ENCODE data around the gene IBTK. TPM values are rescaled to one million over a fixed set of nuclear protein-coding genes. Genes with fewer than 3 reads are reported as not detected.

Gene IBTK
- total and polyA plus RNA-seq, 9 donors: 13.3 to 37.4 (median 28.0) TPM

DNA sequence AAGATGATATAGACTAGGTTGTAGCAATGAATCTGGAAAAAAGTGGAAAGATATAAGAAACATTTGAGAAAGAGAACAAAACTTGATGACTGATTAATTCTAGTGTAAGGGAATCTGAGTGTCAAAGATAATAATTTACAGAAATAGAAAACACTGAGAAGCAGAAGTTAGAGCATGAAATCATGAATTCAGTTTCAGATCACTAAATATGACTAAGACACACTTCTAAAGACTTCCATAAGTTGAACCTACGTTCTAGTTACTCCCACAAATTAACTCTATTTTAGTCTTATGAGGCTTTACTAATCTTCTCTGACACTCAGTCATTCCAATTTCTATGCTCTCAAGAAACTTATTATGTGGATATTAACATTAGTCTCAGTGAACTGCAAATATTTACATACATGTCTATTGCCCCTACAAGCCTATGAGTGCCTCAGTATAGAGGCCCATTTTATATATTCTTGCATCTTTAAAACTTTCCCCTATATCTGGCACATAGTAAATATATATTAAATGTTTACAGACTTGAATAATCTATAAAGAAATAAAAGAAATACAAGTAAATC lies 30.4 kb downstream of the IBTK start:
- H3K27me3 ChIP-seq: no peaks in the 10 kb centered on the region
- no peak overlapping the region for H3K27ac ChIP-seq
- TF ChIP-seq POLR2A (IDR thresholded peaks at IDR 0.05) (no peak), EP300 (IDR thresholded peaks at IDR 0.05) (no peak), CTCF (IDR thresholded peaks at IDR 0.05) (no peak)
- no peak for DNase-seq
- no peaks in the 10 kb centered on the region for H3K36me3 ChIP-seq
- 78 to 88% (median 80%) methylated on average over 1 of the region's 1 CpG for WGBS, 3 donors
- intact Hi-C loops (cut with DNase I): no loop called here
- no peaks in the 10 kb centered on the region for H3K9me3 ChIP-seq
- no peaks in the 10 kb centered on the region for H3K4me1 ChIP-seq (ENCODE audit: insufficient read depth)
- H3K4me3 ChIP-seq: no peak overlapping the region

- Histone ChIP-seq H3K36me3 (no peaks in the 10 kb centered on the region), H3K27ac (no peak overlapping the region), H3K9me3 (no peaks in the 10 kb centered on the region), H3K4me3 (no peak overlapping the region), H3K27me3 (no peaks in the 10 kb centered on the region), H3K4me1 (ENCODE audit: insufficient read depth) (no peaks in the 10 kb centered on the region)
- 79 to 81% (median 80%) methylated on average over 2 of the region's 2 CpGs for WGBS, 3 donors
- no peak for DNase-seq
- TF ChIP-seq EP300 (IDR thresholded peaks at IDR 0.05) (no peak), POLR2A (IDR thresholded peaks at IDR 0.05) (no peak), CTCF (IDR thresholded peaks at IDR 0.05) (no peak)
- intact Hi-C loops (cut with DNase I): no loop called here
Observed at GRCh38 chr6:82216549-82216948, 31.0 kb downstream of the IBTK start.

DNA sequence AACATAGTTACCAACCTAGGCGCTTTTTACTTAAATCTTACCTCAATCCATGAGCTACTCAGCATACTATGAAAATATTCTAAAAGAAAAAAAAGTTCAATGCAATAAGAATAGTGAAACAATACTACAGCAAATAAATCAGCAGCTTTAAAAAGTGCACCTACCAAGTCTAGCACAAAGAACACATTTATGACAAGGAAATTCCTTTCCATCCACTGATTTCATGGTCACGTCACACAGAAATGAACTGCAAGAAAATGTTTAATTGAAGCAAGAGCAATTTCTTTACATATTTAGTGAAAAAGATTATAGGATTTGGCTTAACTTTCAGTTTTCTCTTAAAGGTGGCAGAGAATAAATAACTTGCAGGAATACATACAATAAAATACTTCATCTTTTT lies 36.2 kb downstream of the IBTK start:
- Histone ChIP-seq H3K27ac (no peak overlapping the region), H3K27me3 (no peaks in the 10 kb centered on the region), H3K9me3 (no peaks in the 10 kb centered on the region), H3K4me3 (no peak overlapping the region), H3K4me1 (ENCODE audit: insufficient read depth) (no peaks in the 10 kb centered on the region), H3K36me3 (no peaks in the 10 kb centered on the region)
- WGBS, 3 donors: 95 to 98% (median 96%) methylated on average over 2 of the region's 2 CpGs
- no peak for DNase-seq
- intact Hi-C loops (cut with DNase I): no loop called here
- TF ChIP-seq EP300 (IDR thresholded peaks at IDR 0.05) (no peak), CTCF (IDR thresholded peaks at IDR 0.05) (no peak), POLR2A (IDR thresholded peaks at IDR 0.05) (no peak)

DNA sequence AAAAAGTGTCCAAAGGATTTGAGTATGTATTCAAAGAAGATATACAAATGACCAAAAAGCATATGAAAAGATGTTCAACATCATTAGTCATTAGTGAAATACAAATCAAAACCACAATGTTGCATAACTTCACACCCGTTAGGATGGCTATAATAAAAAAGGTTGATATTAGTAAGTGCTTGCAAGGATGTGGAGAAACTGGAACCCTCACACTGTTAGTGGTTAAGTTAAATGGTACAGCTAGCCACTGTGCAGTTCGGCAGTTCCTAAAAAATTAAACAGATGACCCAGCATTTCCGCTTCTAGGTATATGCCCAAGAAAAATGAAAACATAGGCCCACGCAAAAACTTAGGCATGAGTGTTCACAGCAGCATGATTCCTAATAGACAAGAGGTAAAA lies 38.6 kb downstream of the IBTK start:
- intact Hi-C loops (cut with DNase I): no loop called here
- Histone ChIP-seq H3K27me3 (no peaks in the 10 kb centered on the region), H3K27ac (no peak overlapping the region), H3K36me3 (no peaks in the 10 kb centered on the region), H3K9me3 (no peaks in the 10 kb centered on the region), H3K4me1 (ENCODE audit: insufficient read depth) (peaks cover 4% of the 10 kb centered on the region), H3K4me3 (no peak overlapping the region)
- WGBS, 3 donors: 91 to 95% (median 93%) methylated on average over 4 of the region's 4 CpGs
- TF ChIP-seq CTCF (IDR thresholded peaks at IDR 0.05) (no peak), POLR2A (IDR thresholded peaks at IDR 0.05) (no peak), EP300 (IDR thresholded peaks at IDR 0.05) (no peak)
- no peak for DNase-seq
